ENCODE data around the gene CCDC78. TPM values are rescaled to one million over a fixed set of nuclear protein-coding genes. Genes with fewer than 3 reads are reported as not detected.

CCDC78 gene
- total and polyA plus RNA-seq, 3 donors from 2014 or later: 3.2 to 6.1 (median 5.7) TPM

DNA sequence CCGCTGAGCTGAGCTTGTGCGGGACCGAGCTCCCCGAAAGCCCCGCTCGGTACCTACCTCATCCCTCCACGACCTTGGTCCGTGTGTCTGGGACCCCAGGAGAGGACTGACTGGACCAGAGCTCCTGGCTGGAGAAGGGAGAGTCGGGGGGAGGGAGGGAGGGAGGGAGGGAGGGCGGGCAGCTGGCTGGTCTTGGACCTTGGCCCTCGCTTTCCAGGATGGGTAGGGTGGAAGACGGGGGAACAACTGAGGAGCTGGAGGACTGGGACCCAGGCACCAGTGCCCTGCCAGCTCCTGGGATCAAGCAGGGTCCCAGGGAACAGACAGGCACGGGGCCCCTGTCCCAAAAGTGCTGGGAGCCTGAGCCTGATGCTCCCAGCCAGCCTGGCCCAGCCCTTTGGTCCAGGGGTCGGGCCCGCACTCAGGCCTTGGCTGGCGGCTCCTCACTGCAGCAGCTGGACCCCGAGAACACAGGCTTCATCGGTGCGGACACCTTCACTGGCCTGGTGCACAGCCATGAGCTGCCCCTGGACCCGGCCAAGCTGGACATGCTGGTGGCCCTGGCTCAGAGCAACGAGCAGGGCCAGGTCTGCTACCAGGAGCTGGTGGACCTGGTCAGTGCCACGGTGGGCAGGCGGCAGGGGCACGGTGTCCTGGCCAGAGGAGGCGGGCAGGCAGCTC lies 50.2 kb downstream of the CCDC78 start:
- 34 to 43% methylated on average over 7 to 25 of the region's 25 CpGs for WGBS, 2 donors
- TF ChIP-seq, protein P1, sequence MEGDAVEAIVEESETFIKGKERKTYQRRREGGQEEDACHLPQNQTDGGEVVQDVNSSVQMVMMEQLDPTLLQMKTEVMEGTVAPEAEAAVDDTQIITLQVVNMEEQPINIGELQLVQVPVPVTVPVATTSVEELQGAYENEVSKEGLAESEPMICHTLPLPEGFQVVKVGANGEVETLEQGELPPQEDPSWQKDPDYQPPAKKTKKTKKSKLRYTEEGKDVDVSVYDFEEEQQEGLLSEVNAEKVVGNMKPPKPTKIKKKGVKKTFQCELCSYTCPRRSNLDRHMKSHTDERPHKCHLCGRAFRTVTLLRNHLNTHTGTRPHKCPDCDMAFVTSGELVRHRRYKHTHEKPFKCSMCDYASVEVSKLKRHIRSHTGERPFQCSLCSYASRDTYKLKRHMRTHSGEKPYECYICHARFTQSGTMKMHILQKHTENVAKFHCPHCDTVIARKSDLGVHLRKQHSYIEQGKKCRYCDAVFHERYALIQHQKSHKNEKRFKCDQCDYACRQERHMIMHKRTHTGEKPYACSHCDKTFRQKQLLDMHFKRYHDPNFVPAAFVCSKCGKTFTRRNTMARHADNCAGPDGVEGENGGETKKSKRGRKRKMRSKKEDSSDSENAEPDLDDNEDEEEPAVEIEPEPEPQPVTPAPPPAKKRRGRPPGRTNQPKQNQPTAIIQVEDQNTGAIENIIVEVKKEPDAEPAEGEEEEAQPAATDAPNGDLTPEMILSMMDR (IDR thresholded peaks at IDR 0.05): no peak
- no peak for TF ChIP-seq POLR2A (IDR thresholded peaks at IDR 0.05)
- H3K4me1 ChIP-seq: peaks cover 29% of the 10 kb centered on the region
- no peaks in the 10 kb centered on the region for H3K9me3 ChIP-seq
- no peaks in the 10 kb centered on the region for H3K27me3 ChIP-seq
- intact Hi-C loops (cut with DNase I; ENCODE audit: low total_unique reads): no loop called here
- DNase-seq: no peak
- no peaks in the 10 kb centered on the region for H3K36me3 ChIP-seq (ENCODE audit: low read depth, missing control alignments)
- H3K4me3 ChIP-seq: peak overlapping the region in 1 of 2 donors; percentile 24
- H3K27ac ChIP-seq: peak overlapping the region in 1 of 2 donors; percentile 64

DNA sequence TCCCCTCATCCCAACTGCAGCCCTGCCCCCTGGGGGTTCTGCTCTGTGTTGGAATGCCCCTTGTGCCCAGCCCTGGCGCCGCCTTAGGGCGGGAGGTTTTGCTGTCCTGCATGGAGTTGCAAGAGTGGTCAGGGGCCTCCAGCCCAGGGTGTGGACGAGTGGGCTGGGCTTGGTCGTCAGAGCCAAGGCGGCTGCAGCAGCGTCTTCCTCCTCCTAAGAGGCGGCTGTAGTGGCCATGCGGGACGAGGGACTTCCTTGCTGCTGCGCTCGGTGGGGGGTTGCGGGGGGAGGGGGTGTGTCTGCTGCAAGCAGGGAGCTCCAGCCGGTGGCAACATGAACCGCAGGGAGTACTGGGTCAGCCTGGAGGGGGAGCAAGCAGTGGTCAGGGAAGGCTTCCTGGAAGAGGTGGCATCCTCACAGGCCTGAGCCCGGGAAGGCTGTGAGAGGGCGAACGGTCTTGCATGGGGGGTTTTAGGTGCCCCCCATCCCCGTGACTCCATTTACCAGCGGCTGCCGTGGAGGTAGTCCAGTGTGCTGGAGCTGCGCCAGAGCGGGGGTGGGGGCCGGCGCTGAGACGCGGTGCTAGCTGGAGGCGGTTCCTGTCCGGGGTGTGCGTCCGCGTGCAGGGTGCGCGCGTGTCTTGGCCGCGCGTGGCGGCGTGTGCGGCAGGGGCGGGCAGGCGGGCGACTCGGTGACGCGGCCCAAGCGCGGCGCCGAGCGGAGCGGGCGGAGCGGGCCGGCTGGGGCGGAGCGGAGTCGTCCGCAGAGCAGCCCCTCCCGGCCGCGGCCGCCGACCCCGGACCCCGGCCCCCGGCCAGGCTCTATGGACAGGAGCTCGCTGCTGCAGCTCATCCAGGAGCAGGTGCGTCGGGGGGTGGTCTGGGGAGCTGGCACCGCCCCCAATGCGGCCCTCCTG lies 51.0 kb downstream of the CCDC78 start, which contains the start of gene RHBDL1:
Gene RHBDL1, plus strand, starts transcription at position 704 of the 916 bp plus-strand sequence. Its CDS starts 120 bp downstream, at position 824.
- WGBS, 2 donors: 6 to 11% methylated on average over 3 to 61 of the region's 73 CpGs
- Histone ChIP-seq H3K4me1 (peaks cover 26% of the 10 kb centered on the region), H3K27ac (peak within 1 kb of the TSS in 1 of 2 donors; percentile 64), H3K36me3 (ENCODE audit: low read depth, missing control alignments) (no peaks in the 10 kb centered on the region), H3K9me3 (no peaks in the 10 kb centered on the region), H3K4me3 (peak within 1 kb of the TSS in 1 of 2 donors; percentile 24), H3K27me3 (no peaks in the 10 kb centered on the region)
- no peak for DNase-seq
- intact Hi-C loops (cut with DNase I; ENCODE audit: low total_unique reads): no loop called here
- no peak for TF ChIP-seq POLR2A (IDR thresholded peaks at IDR 0.05)
- TF ChIP-seq, protein P1 (IDR thresholded peaks at IDR 0.05): no peak

- H3K4me3 ChIP-seq: no peak overlapping the region
- H3K9me3 ChIP-seq: no peaks in the 10 kb centered on the region
- H3K36me3 ChIP-seq (ENCODE audit: low read depth, missing control alignments): no peaks in the 10 kb centered on the region
- intact Hi-C loops (cut with DNase I; ENCODE audit: low total_unique reads): no loop called here
- no peak for TF ChIP-seq POLR2A (IDR thresholded peaks at IDR 0.05)
- TF ChIP-seq, protein P1 (IDR thresholded peaks at IDR 0.05): no peak
- 52 to 61% methylated on average over 6 to 21 of the region's 22 CpGs for WGBS, 2 donors
- H3K27ac ChIP-seq: no peak overlapping the region
- H3K4me1 ChIP-seq: peaks cover 26% of the 10 kb centered on the region
- no peaks in the 10 kb centered on the region for H3K27me3 ChIP-seq
- peak; percentile 58 for DNase-seq
Measured at GRCh38 chr16:674214-674881, 51.9 kb downstream of the CCDC78 start.

DNA sequence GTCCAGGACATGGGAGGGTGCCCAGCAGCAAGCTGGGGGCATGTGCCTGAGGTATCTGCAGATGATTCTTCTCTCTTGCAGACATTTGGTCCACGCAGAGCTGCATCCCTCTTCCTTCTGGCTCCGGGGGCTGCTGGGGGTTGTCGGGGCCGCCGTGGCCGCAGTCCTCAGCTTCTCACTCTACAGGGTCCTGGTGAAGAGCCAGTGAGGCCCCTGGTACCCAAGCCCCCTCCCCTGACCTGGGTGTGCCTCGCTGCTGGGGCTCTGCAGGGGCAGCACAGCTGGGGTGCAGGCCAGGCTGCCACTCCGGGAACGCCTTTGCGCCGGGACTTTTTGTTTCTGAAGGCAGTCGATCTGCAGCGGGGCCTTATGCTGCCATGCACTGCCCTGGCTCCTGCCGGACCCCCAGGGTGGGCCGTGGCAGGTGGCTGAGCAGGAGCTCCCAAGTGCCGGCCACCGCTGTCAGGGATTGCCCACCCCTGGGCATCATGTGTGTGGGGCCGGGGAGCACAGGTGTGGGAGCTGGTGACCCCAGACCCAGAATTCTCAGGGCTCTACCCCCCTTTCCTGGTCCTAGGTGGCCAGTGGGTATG lies 52.7 kb downstream of the CCDC78 start:
- no peaks in the 10 kb centered on the region for H3K36me3 ChIP-seq (ENCODE audit: low read depth, missing control alignments)
- no peaks in the 10 kb centered on the region for H3K9me3 ChIP-seq
- WGBS, 2 donors: 87 to 95% methylated on average over 8 to 15 of the region's 18 CpGs
- no peak for TF ChIP-seq POLR2A (IDR thresholded peaks at IDR 0.05)
- TF ChIP-seq, protein P1 (IDR thresholded peaks at IDR 0.05): no peak
- no peaks in the 10 kb centered on the region for H3K27me3 ChIP-seq
- H3K27ac ChIP-seq: no peak overlapping the region
- intact Hi-C loops (cut with DNase I; ENCODE audit: low total_unique reads): no loop called here
- H3K4me3 ChIP-seq: no peak overlapping the region
- peaks cover 26% of the 10 kb centered on the region for H3K4me1 ChIP-seq
- no peak for DNase-seq
